Measurements from ENCODE around the gene SHC3. TPM values are rescaled to one million over a fixed set of nuclear protein-coding genes. Genes with fewer than 3 reads are reported as not detected.

The SHC3 gene
- polyA plus RNA-seq, 3 donors = not detected

GRCh38 chr9:89096807-89097206 is 81.8 kb downstream of the SHC3 start:
- WGBS (ENCODE audit: insufficient coverage) = 83% methylated on average over 4 of the region's 7 CpGs
- Histone ChIP-seq H3K27ac (ENCODE audit: low read depth in 1 of 2, low read length in 2 of 2) (no peak overlapping the region), H3K4me1 (ENCODE audit: control insufficient read depth in 1 of 2, insufficient read depth in 2 of 2, low read length in 2 of 2) (no peaks in the 10 kb centered on the region), H3K36me3 (replicated peaks in 1 of 2; ENCODE audit: control insufficient read depth in 1 of 2, insufficient read depth in 2 of 2, low read length in 2 of 2) (no peaks in the 10 kb centered on the region), H3K9me3 (replicated peaks in 1 of 2; ENCODE audit: control insufficient read depth in 1 of 2, insufficient read depth in 1 of 2, low read length in 2 of 2) (no peaks in the 10 kb centered on the region), H3K4me2 (replicated peaks; ENCODE audit: extremely low read depth, low read length, poor library complexity, severe bottlenecking) (no peak overlapping the region), H3K9ac (ENCODE audit: insufficient read depth, low read length, poor library complexity, severe bottlenecking) (no peak overlapping the region), H3K79me2 (ENCODE audit: insufficient read depth, low read length) (no peaks in the 10 kb centered on the region), H3K4me3 (replicated peaks in 1 of 3; ENCODE audit: low read depth in 2 of 3, low read length in 3 of 3) (no peak overlapping the region), H4K20me1 (ENCODE audit: insufficient read depth, low read length) (no peaks in the 10 kb centered on the region), H3K27me3 (ENCODE audit: control insufficient read depth in 2 of 2, insufficient read depth in 2 of 2, low read length in 2 of 2) (peaks cover 2 to 3% of the 10 kb centered on the region in 2 donors), H2AFZ (ENCODE audit: insufficient read depth, low read depth, low read length, poor library complexity, severe bottlenecking) (no peak overlapping the region)
- intact Hi-C loops (cut with micrococcal nuclease) = no loop called here
- Mint-ChIP-seq H3K27ac (no peak overlapping the region), H3K4me1 (peaks cover 3% of the 10 kb centered on the region), H3K4me3 (no peak overlapping the region), H3K27me3 (ENCODE audit: low read depth in 3 of 3) (peaks cover 5 to 17% (median 8%) of the 10 kb centered on the region in 3 donors), H3K9me3 (peaks cover 0 to 5% (median 0%) of the 10 kb centered on the region in 7 donors), H3K36me3 (no peaks in the 10 kb centered on the region)
- TF ChIP-seq CTCF (IDR thresholded peaks at IDR 0.05) = no peak
- no peak for DNase-seq

- Histone ChIP-seq H3K36me3 (replicated peaks in 1 of 2; ENCODE audit: control insufficient read depth in 1 of 2, insufficient read depth in 2 of 2, low read length in 2 of 2) (no peaks in the 10 kb centered on the region), H2AFZ (ENCODE audit: insufficient read depth, low read depth, low read length, poor library complexity, severe bottlenecking) (no peak overlapping the region), H4K20me1 (ENCODE audit: insufficient read depth, low read length) (no peaks in the 10 kb centered on the region), H3K79me2 (ENCODE audit: insufficient read depth, low read length) (no peaks in the 10 kb centered on the region), H3K4me1 (ENCODE audit: control insufficient read depth in 1 of 2, insufficient read depth in 2 of 2, low read length in 2 of 2) (no peaks in the 10 kb centered on the region), H3K4me3 (replicated peaks in 1 of 3; ENCODE audit: low read depth in 2 of 3, low read length in 3 of 3) (no peak overlapping the region), H3K4me2 (replicated peaks; ENCODE audit: extremely low read depth, low read length, poor library complexity, severe bottlenecking) (no peak overlapping the region), H3K9ac (ENCODE audit: insufficient read depth, low read length, poor library complexity, severe bottlenecking) (no peak overlapping the region), H3K9me3 (replicated peaks in 1 of 2; ENCODE audit: control insufficient read depth in 1 of 2, insufficient read depth in 1 of 2, low read length in 2 of 2) (no peaks in the 10 kb centered on the region), H3K27me3 (ENCODE audit: control insufficient read depth in 2 of 2, insufficient read depth in 2 of 2, low read length in 2 of 2) (peaks cover 2 to 3% of the 10 kb centered on the region in 2 donors), H3K27ac (ENCODE audit: low read depth in 1 of 2, low read length in 2 of 2) (no peak overlapping the region)
- no peak overlapping the region for H3K27ac Mint-ChIP-seq
- intact Hi-C loops (cut with micrococcal nuclease) = no loop called here
- peaks cover 3% of the 10 kb centered on the region for H3K4me1 Mint-ChIP-seq
- 93% methylated on average over 3 of the region's 11 CpGs for WGBS (ENCODE audit: insufficient coverage)
- DNase-seq = no peak
- H3K4me3 Mint-ChIP-seq = no peak overlapping the region
- no peaks in the 10 kb centered on the region for H3K36me3 Mint-ChIP-seq
- no peak for TF ChIP-seq CTCF (IDR thresholded peaks at IDR 0.05)
- peaks cover 0 to 5% (median 0%) of the 10 kb centered on the region in 7 donors for H3K9me3 Mint-ChIP-seq
- H3K27me3 Mint-ChIP-seq (ENCODE audit: low read depth in 3 of 3) = peaks cover 3 to 17% (median 8%) of the 10 kb centered on the region in 3 donors
Observed at GRCh38 chr9:89095761-89096528, 82.7 kb downstream of the SHC3 start.
